ENCODE results near the gene CAV2.

CAV2 gene

DNA sequence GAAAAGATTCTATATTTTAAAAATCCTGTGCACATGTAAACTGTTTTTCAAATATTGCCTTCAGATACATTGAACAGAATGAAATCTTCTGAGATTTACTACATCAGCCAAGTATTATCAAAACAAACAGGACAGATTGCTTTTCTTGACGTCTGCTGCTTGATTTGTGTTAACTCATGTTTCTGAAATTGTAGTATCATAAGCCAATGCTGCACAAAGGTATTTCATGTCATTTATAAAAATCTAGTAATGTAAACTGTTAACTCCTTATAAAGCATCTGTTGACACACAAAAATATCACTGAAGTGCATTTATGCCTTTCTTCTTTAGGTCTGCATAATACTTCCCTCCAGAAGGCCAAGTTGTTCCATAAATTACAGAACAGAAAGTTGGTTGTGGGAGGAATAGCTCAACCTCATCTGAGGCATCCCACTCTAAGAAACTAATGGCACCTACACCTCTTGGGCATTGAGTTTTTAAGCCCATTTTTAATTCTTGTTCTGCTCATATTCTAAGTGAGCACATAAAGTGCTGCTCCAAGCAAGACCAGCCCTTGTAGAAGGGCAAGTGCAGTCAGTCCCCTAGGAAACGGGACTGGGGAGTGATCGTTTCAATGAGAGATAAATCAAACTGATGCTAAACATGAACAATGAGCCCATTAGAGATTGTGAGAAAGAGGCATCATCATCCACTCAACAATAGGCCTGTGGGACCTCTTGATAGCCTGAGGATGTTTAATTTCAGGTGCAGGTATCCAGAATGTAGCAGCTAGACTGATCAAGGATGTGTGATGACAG is 53.8 kb downstream of the CAV2 start:
- Histone ChIP-seq H3K4me3 (ENCODE audit: insufficient read depth, low read depth, low read length, poor library complexity, severe bottlenecking) (no peak overlapping the region), H3K27ac (ENCODE audit: insufficient read depth, low read length, poor library complexity, severe bottlenecking) (no peak overlapping the region), H3K36me3 (ENCODE audit: control insufficient read depth, insufficient read depth, low read length) (no peaks in the 10 kb centered on the region), H3K4me1 (ENCODE audit: control insufficient read depth, insufficient read depth, low read length, poor library complexity, severe bottlenecking) (no peaks in the 10 kb centered on the region), H3K27me3 (replicated peaks; ENCODE audit: control insufficient read depth, insufficient read depth, low read length, poor library complexity, severe bottlenecking) (no peaks in the 10 kb centered on the region), H3K9me3 (ENCODE audit: control insufficient read depth, low read length) (no peaks in the 10 kb centered on the region)
- DNase-seq, result no peak

DNA sequence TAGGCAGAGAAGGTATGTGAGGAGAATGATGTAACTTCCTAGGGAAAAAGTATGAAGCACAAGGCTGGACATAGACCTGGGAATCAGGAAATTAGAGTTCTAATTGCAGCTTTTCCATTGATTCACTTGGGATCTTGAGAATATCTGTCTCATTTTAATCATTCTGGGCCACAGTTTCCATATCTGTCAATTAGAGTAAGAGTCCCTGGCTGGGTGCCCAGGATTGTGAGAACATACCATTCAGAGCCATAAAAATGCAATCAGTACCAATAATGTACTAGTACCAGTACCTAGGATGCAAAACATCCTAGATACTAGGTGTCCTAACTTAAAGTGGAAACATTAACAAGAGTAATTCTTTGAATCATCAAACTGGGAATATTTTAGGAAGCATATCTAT is 54.9 kb downstream of the CAV2 start:
- Histone ChIP-seq H3K9me3 (ENCODE audit: control insufficient read depth, low read length) (no peaks in the 10 kb centered on the region), H3K27ac (ENCODE audit: insufficient read depth, low read length, poor library complexity, severe bottlenecking) (no peak overlapping the region), H3K4me1 (ENCODE audit: control insufficient read depth, insufficient read depth, low read length, poor library complexity, severe bottlenecking) (no peaks in the 10 kb centered on the region), H3K4me3 (ENCODE audit: insufficient read depth, low read depth, low read length, poor library complexity, severe bottlenecking) (no peak overlapping the region), H3K36me3 (ENCODE audit: control insufficient read depth, insufficient read depth, low read length) (no peaks in the 10 kb centered on the region), H3K27me3 (replicated peaks; ENCODE audit: control insufficient read depth, insufficient read depth, low read length, poor library complexity, severe bottlenecking) (no peaks in the 10 kb centered on the region)
- no peak for DNase-seq

DNA sequence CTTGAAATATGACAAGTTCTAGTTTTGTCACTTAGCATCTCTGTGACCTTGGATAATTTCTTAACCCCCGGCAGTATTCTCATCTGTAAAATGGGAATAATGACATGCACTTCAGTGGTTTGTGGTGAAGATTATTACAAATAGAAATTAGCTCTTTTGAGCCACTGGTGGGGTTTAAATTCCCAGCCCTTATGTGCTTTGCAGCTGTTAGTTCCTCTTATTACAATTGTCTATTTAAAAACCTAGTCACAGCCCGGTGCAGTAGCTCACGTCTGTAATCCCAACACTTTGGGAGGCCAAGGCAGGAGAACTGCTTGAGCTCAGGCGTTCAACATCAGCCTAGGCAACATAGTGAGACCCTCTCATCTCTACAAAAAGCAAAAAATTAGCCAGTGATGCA is 55.4 kb downstream of the CAV2 start:
- no peaks in the 10 kb centered on the region for H3K4me1 ChIP-seq (ENCODE audit: control insufficient read depth, insufficient read depth, low read length, poor library complexity, severe bottlenecking)
- H3K4me3 ChIP-seq (ENCODE audit: insufficient read depth, low read depth, low read length, poor library complexity, severe bottlenecking), result no peak overlapping the region
- no peak overlapping the region for H3K27ac ChIP-seq (ENCODE audit: insufficient read depth, low read length, poor library complexity, severe bottlenecking)
- no peaks in the 10 kb centered on the region for H3K9me3 ChIP-seq (ENCODE audit: control insufficient read depth, low read length)
- no peaks in the 10 kb centered on the region for H3K36me3 ChIP-seq (ENCODE audit: control insufficient read depth, insufficient read depth, low read length)
- no peak for DNase-seq
- no peaks in the 10 kb centered on the region for H3K27me3 ChIP-seq (replicated peaks; ENCODE audit: control insufficient read depth, insufficient read depth, low read length, poor library complexity, severe bottlenecking)

DNA sequence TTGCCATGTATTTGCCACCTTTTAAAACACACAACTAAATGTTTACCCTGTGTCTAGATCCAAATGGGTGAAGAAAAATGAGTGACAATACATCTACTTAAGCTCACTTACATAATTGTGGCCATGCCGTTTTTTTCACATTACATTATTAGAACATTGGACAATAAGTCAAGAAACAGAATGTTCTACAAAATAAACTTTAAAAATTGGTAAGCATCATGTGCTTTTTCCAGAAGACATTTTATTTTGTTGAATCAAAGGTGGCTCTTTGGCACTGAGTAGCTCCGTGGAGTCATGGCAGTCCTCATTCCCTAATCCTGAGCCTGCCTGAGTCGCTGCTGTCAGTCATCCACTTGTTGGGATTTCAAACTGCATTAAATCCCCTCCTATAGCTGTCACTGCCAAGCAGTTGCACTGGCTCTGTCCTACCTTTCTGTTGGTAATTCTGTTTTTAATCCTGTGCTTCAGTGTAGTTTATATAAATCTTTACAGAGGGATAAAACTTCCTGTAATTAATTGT is 57.6 kb downstream of the CAV2 start:
- Histone ChIP-seq H3K27me3 (replicated peaks; ENCODE audit: control insufficient read depth, insufficient read depth, low read length, poor library complexity, severe bottlenecking) (peaks cover 7% of the 10 kb centered on the region), H3K27ac (ENCODE audit: insufficient read depth, low read length, poor library complexity, severe bottlenecking) (no peak overlapping the region), H3K4me1 (ENCODE audit: control insufficient read depth, insufficient read depth, low read length, poor library complexity, severe bottlenecking) (no peaks in the 10 kb centered on the region), H3K9me3 (ENCODE audit: control insufficient read depth, low read length) (no peaks in the 10 kb centered on the region), H3K36me3 (ENCODE audit: control insufficient read depth, insufficient read depth, low read length) (no peaks in the 10 kb centered on the region), H3K4me3 (ENCODE audit: insufficient read depth, low read depth, low read length, poor library complexity, severe bottlenecking) (no peak overlapping the region)
- no peak for DNase-seq

DNA sequence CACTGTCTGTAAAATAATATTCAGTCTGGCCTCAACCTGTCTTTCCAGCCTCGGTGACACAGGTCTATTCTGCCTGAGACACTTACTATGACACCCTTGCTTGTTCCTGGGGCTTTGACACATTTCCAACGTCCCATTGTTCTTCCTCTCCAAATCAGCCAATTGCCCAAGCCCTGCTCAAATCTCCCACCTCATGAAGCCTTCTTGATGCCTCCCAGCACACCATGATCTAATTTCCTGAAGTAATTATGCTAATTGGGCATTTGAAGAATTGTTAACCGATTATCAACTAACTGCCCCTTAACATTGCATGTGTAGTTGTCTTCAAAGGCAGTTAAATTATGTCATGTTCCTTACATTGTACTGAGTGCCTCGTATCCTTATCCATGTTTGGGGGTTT is 58.4 kb downstream of the CAV2 start:
- Histone ChIP-seq H3K36me3 (ENCODE audit: control insufficient read depth, insufficient read depth, low read length) (no peaks in the 10 kb centered on the region), H3K27ac (ENCODE audit: insufficient read depth, low read length, poor library complexity, severe bottlenecking) (no peak overlapping the region), H3K9me3 (ENCODE audit: control insufficient read depth, low read length) (no peaks in the 10 kb centered on the region), H3K4me3 (ENCODE audit: insufficient read depth, low read depth, low read length, poor library complexity, severe bottlenecking) (no peak overlapping the region), H3K27me3 (replicated peaks; ENCODE audit: control insufficient read depth, insufficient read depth, low read length, poor library complexity, severe bottlenecking) (peaks cover 7% of the 10 kb centered on the region), H3K4me1 (ENCODE audit: control insufficient read depth, insufficient read depth, low read length, poor library complexity, severe bottlenecking) (no peaks in the 10 kb centered on the region)
- no peak for DNase-seq

Measured in effector memory CD4-positive, alpha-beta T cell (primary cell).